Measurements from ENCODE around the gene RBPMS2.

GRCh38 chr15:64713592-64713991, 61.8 kb downstream of the RBPMS2 start:
- no peak for TF ChIP-seq CTCF (IDR thresholded peaks at IDR 0.05; ENCODE audit: poor library complexity, severe bottlenecking)
- TF ChIP-seq RAD21 (conservative IDR thresholded peaks at IDR 0.05): no peak
- no peak for TF ChIP-seq REST (IDR thresholded peaks at IDR 0.05; ENCODE audit: borderline replicate concordance)
- TF ChIP-seq SMC3 (conservative IDR thresholded peaks at IDR 0.05; ENCODE audit: poor library complexity): no peak
- TF ChIP-seq POLR2AphosphoS5 (IDR thresholded peaks at IDR 0.05): no peak
- no peak for TF ChIP-seq EP300 (conservative IDR thresholded peaks at IDR 0.05; ENCODE audit: poor library complexity, severe bottlenecking)
- TF ChIP-seq TAF1 (IDR thresholded peaks at IDR 0.05; ENCODE audit: low read depth): no peak
- TF ChIP-seq MXI1 (conservative IDR thresholded peaks at IDR 0.05; ENCODE audit: poor library complexity, severe bottlenecking): no peak
- no peak for TF ChIP-seq EZH2 (IDR thresholded peaks at IDR 0.05; ENCODE audit: borderline replicate concordance, insufficient read depth, low read length, poor library complexity, severe bottlenecking)
